Measurements from ENCODE around the gene PCDHGA2. TPM values are rescaled to one million over a fixed set of nuclear protein-coding genes. Genes with fewer than 3 reads are reported as not detected.

Gene PCDHGA2
- total RNA-seq, 1 experiment from 2014 or later: 0.96 TPM

DNA sequence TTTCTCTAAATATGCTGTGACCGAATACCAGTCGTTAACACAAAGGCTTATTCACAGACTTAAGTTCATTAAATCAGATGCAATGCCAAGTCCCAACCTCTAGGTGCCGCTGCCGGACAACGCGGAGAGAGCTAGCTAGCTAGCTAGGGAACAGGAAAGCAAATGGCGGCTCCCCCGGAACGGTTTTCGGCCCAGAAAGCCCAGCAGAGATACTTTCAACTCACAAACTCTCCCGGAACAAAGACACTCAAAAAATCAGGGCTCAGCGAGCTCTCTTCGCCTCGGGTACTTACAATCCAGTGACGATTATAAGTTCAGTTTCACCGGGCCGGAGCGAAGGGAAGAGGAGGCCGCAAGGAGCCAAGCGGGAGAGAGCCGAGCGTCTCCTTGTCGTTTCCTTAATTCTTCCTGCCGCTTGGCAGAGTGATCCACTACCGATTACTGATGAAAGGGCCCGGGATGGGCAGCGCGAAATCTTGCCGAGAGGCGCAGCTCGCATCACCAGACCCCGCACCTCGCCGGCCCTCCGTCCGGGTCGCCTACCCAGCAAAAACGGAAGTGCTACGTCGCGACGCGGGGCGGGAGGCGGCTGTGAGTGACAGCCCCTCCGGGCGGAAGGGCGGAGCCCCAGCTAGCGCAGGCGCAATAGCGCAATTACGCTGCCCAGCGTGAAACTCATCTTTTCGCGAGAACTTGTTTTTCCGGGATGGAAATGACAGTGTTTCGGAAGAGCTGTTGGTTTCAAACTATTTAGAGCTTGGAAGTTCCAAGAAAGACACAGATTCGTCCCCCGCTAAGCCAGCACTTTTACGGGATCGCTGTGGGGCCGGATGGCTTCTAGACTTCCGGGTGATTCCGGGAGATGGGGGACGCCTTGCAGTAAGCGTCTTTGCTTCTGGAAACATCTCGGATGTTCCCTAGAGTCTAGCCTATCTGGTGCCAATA, 18.1 kb upstream of the PCDHGA2 start, which contains the start of gene TAF7 (continued):
- TF ChIP-seq ZNF671 (CRISPR knock-in tag; IDR thresholded peaks at IDR 0.05) (no peak), ZNF425 (CRISPR knock-in tag; conservative IDR thresholded peaks at IDR 0.05) (no peak), ZBTB43 (CRISPR knock-in tag; IDR thresholded peaks at IDR 0.05) (peak; percentile 79; the same call in 1 of the 2 replicates), RELA (CRISPR knock-in tag; IDR thresholded peaks at IDR 0.05; ENCODE audit: borderline replicate concordance) (0 out of 2 replicates have a peak, but pooled peaks have one; percentile 20), MYBL2 (CRISPR knock-in tag; IDR thresholded peaks at IDR 0.05) (0 out of 2 replicates have a peak, but pooled peaks have one; percentile 65), OVOL2 (CRISPR knock-in tag; IDR thresholded peaks at IDR 0.05; ENCODE audit: borderline replicate concordance) (no peak), NR3C1 (CRISPR knock-in tag; conservative IDR thresholded peaks at IDR 0.05; ENCODE audit: low read depth) (no peak), ZNF138 (CRISPR knock-in tag; conservative IDR thresholded peaks at IDR 0.05) (no peak), NR2C2 (CRISPR knock-in tag; IDR thresholded peaks at IDR 0.05) (no peak), ZNF121 (CRISPR knock-in tag; IDR thresholded peaks at IDR 0.05) (no peak), STAT6 (CRISPR knock-in tag; conservative IDR thresholded peaks at IDR 0.05; ENCODE audit: low read depth) (no peak), USF2 (CRISPR knock-in tag; IDR thresholded peaks at IDR 0.05) (no peak), SMAD4 (CRISPR knock-in tag; IDR thresholded peaks at IDR 0.05) (no peak), ZNF317 (CRISPR knock-in tag; IDR thresholded peaks at IDR 0.05; ENCODE audit: borderline replicate concordance, low read depth) (no peak), HMGA2 (CRISPR knock-in tag; IDR thresholded peaks at IDR 0.05) (no peak), ZNF232 (CRISPR knock-in tag; IDR thresholded peaks at IDR 0.05) (0 out of 2 replicates have a peak, but pooled peaks have one; percentile 77), ESRRA (CRISPR knock-in tag; IDR thresholded peaks at IDR 0.05; ENCODE audit: borderline replicate concordance) (no peak), NFATC4 (CRISPR knock-in tag; IDR thresholded peaks at IDR 0.05) (no peak), SP1 (CRISPR knock-in tag; conservative IDR thresholded peaks at IDR 0.05) (peak; percentile 77)
- TF ChIP-seq, protein P1, sequence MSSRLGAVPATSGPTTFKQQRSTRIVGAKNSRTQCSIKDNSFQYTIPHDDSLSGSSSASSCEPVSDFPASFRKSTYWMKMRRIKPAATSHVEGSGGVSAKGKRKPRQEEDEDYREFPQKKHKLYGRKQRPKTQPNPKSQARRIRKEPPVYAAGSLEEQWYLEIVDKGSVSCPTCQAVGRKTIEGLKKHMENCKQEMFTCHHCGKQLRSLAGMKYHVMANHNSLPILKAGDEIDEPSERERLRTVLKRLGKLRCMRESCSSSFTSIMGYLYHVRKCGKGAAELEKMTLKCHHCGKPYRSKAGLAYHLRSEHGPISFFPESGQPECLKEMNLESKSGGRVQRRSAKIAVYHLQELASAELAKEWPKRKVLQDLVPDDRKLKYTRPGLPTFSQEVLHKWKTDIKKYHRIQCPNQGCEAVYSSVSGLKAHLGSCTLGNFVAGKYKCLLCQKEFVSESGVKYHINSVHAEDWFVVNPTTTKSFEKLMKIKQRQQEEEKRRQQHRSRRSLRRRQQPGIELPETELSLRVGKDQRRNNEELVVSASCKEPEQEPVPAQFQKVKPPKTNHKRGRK (CRISPR knock-in tag; IDR thresholded peaks at IDR 0.05; ENCODE audit: borderline replicate concordance): no peak
- TF ChIP-seq, protein P2, sequence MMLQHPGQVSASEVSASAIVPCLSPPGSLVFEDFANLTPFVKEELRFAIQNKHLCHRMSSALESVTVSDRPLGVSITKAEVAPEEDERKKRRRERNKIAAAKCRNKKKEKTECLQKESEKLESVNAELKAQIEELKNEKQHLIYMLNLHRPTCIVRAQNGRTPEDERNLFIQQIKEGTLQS (CRISPR knock-in tag; conservative IDR thresholded peaks at IDR 0.05): no peak
- TF ChIP-seq, protein P3, sequence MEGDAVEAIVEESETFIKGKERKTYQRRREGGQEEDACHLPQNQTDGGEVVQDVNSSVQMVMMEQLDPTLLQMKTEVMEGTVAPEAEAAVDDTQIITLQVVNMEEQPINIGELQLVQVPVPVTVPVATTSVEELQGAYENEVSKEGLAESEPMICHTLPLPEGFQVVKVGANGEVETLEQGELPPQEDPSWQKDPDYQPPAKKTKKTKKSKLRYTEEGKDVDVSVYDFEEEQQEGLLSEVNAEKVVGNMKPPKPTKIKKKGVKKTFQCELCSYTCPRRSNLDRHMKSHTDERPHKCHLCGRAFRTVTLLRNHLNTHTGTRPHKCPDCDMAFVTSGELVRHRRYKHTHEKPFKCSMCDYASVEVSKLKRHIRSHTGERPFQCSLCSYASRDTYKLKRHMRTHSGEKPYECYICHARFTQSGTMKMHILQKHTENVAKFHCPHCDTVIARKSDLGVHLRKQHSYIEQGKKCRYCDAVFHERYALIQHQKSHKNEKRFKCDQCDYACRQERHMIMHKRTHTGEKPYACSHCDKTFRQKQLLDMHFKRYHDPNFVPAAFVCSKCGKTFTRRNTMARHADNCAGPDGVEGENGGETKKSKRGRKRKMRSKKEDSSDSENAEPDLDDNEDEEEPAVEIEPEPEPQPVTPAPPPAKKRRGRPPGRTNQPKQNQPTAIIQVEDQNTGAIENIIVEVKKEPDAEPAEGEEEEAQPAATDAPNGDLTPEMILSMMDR (IDR thresholded peaks at IDR 0.05): peak; percentile 85
- TF ChIP-seq, protein P4, sequence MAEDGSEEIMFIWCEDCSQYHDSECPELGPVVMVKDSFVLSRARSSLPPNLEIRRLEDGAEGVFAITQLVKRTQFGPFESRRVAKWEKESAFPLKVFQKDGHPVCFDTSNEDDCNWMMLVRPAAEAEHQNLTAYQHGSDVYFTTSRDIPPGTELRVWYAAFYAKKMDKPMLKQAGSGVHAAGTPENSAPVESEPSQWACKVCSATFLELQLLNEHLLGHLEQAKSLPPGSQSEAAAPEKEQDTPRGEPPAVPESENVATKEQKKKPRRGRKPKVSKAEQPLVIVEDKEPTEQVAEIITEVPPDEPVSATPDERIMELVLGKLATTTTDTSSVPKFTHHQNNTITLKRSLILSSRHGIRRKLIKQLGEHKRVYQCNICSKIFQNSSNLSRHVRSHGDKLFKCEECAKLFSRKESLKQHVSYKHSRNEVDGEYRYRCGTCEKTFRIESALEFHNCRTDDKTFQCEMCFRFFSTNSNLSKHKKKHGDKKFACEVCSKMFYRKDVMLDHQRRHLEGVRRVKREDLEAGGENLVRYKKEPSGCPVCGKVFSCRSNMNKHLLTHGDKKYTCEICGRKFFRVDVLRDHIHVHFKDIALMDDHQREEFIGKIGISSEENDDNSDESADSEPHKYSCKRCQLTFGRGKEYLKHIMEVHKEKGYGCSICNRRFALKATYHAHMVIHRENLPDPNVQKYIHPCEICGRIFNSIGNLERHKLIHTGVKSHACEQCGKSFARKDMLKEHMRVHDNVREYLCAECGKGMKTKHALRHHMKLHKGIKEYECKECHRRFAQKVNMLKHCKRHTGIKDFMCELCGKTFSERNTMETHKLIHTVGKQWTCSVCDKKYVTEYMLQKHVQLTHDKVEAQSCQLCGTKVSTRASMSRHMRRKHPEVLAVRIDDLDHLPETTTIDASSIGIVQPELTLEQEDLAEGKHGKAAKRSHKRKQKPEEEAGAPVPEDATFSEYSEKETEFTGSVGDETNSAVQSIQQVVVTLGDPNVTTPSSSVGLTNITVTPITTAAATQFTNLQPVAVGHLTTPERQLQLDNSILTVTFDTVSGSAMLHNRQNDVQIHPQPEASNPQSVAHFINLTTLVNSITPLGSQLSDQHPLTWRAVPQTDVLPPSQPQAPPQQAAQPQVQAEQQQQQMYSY (CRISPR knock-in tag; IDR thresholded peaks at IDR 0.05): no peak

All from WTC11 (cell line).